Gastrocnemius medialis (tissue), 4 donors: ENCODE results near the gene TAF3.

Experiments used
- POLR2A ChIP-seq, 2 donors: fragments of 450-650 bp; IDR thresholded peaks; one replicate each; pipeline ENCODE4 v1.6.1; 2017; ENCODE audit warnings: antibody characterized with exemption in 2 of 2, mild to moderate bottlenecking in 2 of 2, moderate library complexity in 2 of 2
- TF ChIP-seq, protein P1 (sequence below), 5 experiments: fragments of 450-650 bp in 3 of 5; fragments of 200-600 bp in 2 of 5; sonication (generic) in 2 of 5; IDR thresholded peaks in 4 of 5; conservative IDR thresholded peaks in 1 of 5; 1 replicate in 4 of 5; 2 replicates in 1 of 5; pipeline ENCODE4 v1.5.1; 2016 to 2019; ENCODE audit warnings: antibody characterized with exemption in 5 of 5, mild to moderate bottlenecking in 3 of 5, moderate library complexity in 3 of 5

DNA sequence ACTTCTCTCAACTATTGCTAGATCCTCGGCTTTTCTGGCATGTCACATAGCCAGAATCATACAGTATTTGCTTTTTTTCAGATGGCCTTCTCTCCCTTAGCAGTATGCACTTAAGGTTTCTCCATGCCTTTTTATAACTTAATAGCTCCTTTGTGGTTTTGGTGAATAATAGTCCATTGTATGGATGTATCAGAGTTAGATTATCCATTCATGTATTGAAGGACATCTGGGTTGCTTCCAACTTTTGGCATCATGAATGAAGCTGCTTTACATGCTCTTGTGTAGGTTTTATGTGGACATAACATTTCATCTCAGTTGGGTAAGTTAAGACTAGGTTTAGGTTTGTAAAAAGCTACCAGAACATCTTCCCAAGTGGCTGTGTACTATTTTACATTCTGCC lies 25.8 kb upstream of the TAF3 start:
- TF ChIP-seq, protein P1, sequence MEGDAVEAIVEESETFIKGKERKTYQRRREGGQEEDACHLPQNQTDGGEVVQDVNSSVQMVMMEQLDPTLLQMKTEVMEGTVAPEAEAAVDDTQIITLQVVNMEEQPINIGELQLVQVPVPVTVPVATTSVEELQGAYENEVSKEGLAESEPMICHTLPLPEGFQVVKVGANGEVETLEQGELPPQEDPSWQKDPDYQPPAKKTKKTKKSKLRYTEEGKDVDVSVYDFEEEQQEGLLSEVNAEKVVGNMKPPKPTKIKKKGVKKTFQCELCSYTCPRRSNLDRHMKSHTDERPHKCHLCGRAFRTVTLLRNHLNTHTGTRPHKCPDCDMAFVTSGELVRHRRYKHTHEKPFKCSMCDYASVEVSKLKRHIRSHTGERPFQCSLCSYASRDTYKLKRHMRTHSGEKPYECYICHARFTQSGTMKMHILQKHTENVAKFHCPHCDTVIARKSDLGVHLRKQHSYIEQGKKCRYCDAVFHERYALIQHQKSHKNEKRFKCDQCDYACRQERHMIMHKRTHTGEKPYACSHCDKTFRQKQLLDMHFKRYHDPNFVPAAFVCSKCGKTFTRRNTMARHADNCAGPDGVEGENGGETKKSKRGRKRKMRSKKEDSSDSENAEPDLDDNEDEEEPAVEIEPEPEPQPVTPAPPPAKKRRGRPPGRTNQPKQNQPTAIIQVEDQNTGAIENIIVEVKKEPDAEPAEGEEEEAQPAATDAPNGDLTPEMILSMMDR (IDR thresholded peaks at IDR 0.05 in 4 of 5, conservative IDR thresholded peaks at IDR 0.05 in 1 of 5), result no peak
- TF ChIP-seq POLR2A (IDR thresholded peaks at IDR 0.05), result no peak
